Testis (tissue), 3 donors: ENCODE data around the gene COMMD10. TPM values are rescaled to one million over a fixed set of nuclear protein-coding genes. Genes with fewer than 3 reads are reported as not detected.

Experiments used
- DNase-seq: peaks from one replicate; pipeline ENCODE4 v3.0.0-alpha.2; 2019
- H3K27ac ChIP-seq, 2 donors: fragments of 200-600 bp; sonication (generic); one replicate each; pipeline ENCODE4 v1.5.1; 2019
- H3K27me3 ChIP-seq: fragments of 200-600 bp; sonication (generic); one replicate; pipeline ENCODE4 v1.5.1; 2019
- H3K36me3 ChIP-seq: fragments of 200-600 bp; sonication (generic); one replicate; pipeline ENCODE4 v1.5.1; 2017; ENCODE audit warnings: low read depth; ENCODE audit errors: missing control alignments
- H3K4me1 ChIP-seq: fragments of 200-600 bp; sonication (generic); one replicate; pipeline ENCODE4 v1.5.1; 2019
- H3K4me3 ChIP-seq, 2 donors: fragments of 200-600 bp; sonication (generic); one replicate each; pipeline ENCODE4 v1.5.1; 2017 to 2019
- H3K9me3 ChIP-seq: fragments of 200-600 bp; sonication (generic); one replicate; pipeline ENCODE4 v1.5.1; 2017
- CTCF ChIP-seq, 3 experiments: fragments of 450-650 bp in 2 of 3; fragments of 200-600 bp in 1 of 3; sonication (generic) in 1 of 3; IDR thresholded peaks; one replicate each; pipeline ENCODE4 v1.5.1; 2016 to 2019; ENCODE audit warnings: antibody characterized with exemption in 3 of 3, mild to moderate bottlenecking in 2 of 3, moderate library complexity in 1 of 3
- POLR2A ChIP-seq: fragments of 450-650 bp; IDR thresholded peaks from one replicate; pipeline ENCODE4 v1.6.1; 2017; ENCODE audit warnings: antibody characterized with exemption, mild to moderate bottlenecking, moderate library complexity
- WGBS, 2 donors: methylation state at CpG; one replicate each; pipeline ENCODE4 v1.1.5; 2018; 5-methylcytosine and 5-hydroxymethylcytosine counted together
- intact Hi-C: fragments of 100-400 bp; cut with DNase I; formaldehyde crosslinking; loops from one replicate; pipeline ENCODE4 v1.15.1; 2023; ENCODE audit warnings: low total_unique reads
- polyA plus RNA-seq: library from polyadenylated mRNA; stranded (reverse); fragments of 350-450 nt; fragmentation: Illumina TruSeq; extraction: RNeasy Lipid Tissue Mini Kit (QIAGEN cat#74804); gene quantifications from one replicate; pipeline ENCODE4 v1.2.3, GENCODE V29; 2014; ENCODE audit warnings: low read depth, low replicate concordance; ENCODE audit not compliant: insufficient read depth
- total RNA-seq, 2 donors: library from RNA; depleted of rRNA; stranded (reverse); fragments of >200 nt; gene quantifications; one replicate each; pipeline ENCODE4 v1.2.3, GENCODE V29; 2016

The COMMD10 gene
- total and polyA plus RNA-seq, 3 donors from 2014 or later: 16.6 to 36.1 (median 29.7) TPM

- H3K4me3 ChIP-seq: no peak overlapping the region
- intact Hi-C loops: no loop called here
- DNase-seq: no peak
- no peaks in the 10 kb centered on the region for H3K27me3 ChIP-seq
- no peaks in the 10 kb centered on the region for H3K4me1 ChIP-seq
- 69 to 73% methylated on average over 1 of the region's 1 CpG for WGBS, 2 donors
- H3K9me3 ChIP-seq: no peaks in the 10 kb centered on the region
- TF ChIP-seq POLR2A: no peak
- no peak for TF ChIP-seq CTCF (IDR thresholded peaks at IDR 0.05)
- H3K27ac ChIP-seq: no peak overlapping the region
- H3K36me3 ChIP-seq: no peaks in the 10 kb centered on the region
Measured at GRCh38 chr5:116273448-116274242, 188.8 kb downstream of the COMMD10 start.

- no peak for DNase-seq
- Histone ChIP-seq H3K36me3 (no peaks in the 10 kb centered on the region), H3K27ac (no peak overlapping the region), H3K27me3 (no peaks in the 10 kb centered on the region), H3K4me1 (no peaks in the 10 kb centered on the region), H3K4me3 (no peak overlapping the region), H3K9me3 (no peaks in the 10 kb centered on the region)
- intact Hi-C loops: no loop called here
- TF ChIP-seq CTCF (IDR thresholded peaks at IDR 0.05): no peak
- no peak for TF ChIP-seq POLR2A
- 89 to 100% methylated on average over 1 of the region's 1 CpG for WGBS, 2 donors
Measured at GRCh38 chr5:116274251-116274650, 189.4 kb downstream of the COMMD10 start.

- Histone ChIP-seq H3K9me3 (no peaks in the 10 kb centered on the region), H3K4me1 (no peaks in the 10 kb centered on the region), H3K27ac (no peak overlapping the region), H3K36me3 (no peaks in the 10 kb centered on the region), H3K27me3 (no peaks in the 10 kb centered on the region), H3K4me3 (no peak overlapping the region)
- WGBS, 2 donors: 90 to 97% methylated on average over 3 of the region's 3 CpGs
- DNase-seq: no peak
- intact Hi-C loops: no loop called here
- TF ChIP-seq CTCF (IDR thresholded peaks at IDR 0.05) (no peak), POLR2A (no peak)
Measured at GRCh38 chr5:116275282-116275681, 190.5 kb downstream of the COMMD10 start.

GRCh38 chr5:116276952-116277351, 192.1 kb downstream of the COMMD10 start:
- no peak overlapping the region for H3K27ac ChIP-seq
- DNase-seq: no peak
- TF ChIP-seq CTCF (IDR thresholded peaks at IDR 0.05): no peak
- TF ChIP-seq POLR2A: no peak

More at GRCh38 chr5:116276952-116277351, 192.1 kb downstream of the COMMD10 start:
- no peaks in the 10 kb centered on the region for H3K36me3 ChIP-seq
- no peaks in the 10 kb centered on the region for H3K4me1 ChIP-seq
- H3K27me3 ChIP-seq: no peaks in the 10 kb centered on the region
- no peaks in the 10 kb centered on the region for H3K9me3 ChIP-seq
- intact Hi-C loops: no loop called here
- H3K4me3 ChIP-seq: no peak overlapping the region
